ENCODE measurements around the gene VPS13D. TPM values are rescaled to one million over a fixed set of nuclear protein-coding genes. Genes with fewer than 3 reads are reported as not detected.

Gene VPS13D
- total and polyA plus RNA-seq, 11 donors, result 32.1 to 301 (median 90.7) TPM

GRCh38 chr1:12525311-12526181, 295.7 kb downstream of the VPS13D start:
- ATAC-seq, result peak in 3 of 4 donors; percentile 26 to 63 (median 53)
- intact Hi-C loops (cut with DNase I), result no loop called here
- no peaks in the 10 kb centered on the region for H3K27me3 ChIP-seq

GRCh38 chr1:12527564-12527963, 297.7 kb downstream of the VPS13D start:
- peak in 1 of 4 donors; percentile 19 for ATAC-seq
- H3K4me3 ChIP-seq, result no peak overlapping the region
- no peak overlapping the region for H3K27ac ChIP-seq
- H3K27me3 ChIP-seq, result no peaks in the 10 kb centered on the region
- H3K9me3 ChIP-seq, result no peaks in the 10 kb centered on the region
- no peaks in the 10 kb centered on the region for H3K36me3 ChIP-seq
- H3K4me1 ChIP-seq, result peaks cover 0 to 20% (median 0%) of the 10 kb centered on the region in 12 donors
- TF ChIP-seq, protein P1, sequence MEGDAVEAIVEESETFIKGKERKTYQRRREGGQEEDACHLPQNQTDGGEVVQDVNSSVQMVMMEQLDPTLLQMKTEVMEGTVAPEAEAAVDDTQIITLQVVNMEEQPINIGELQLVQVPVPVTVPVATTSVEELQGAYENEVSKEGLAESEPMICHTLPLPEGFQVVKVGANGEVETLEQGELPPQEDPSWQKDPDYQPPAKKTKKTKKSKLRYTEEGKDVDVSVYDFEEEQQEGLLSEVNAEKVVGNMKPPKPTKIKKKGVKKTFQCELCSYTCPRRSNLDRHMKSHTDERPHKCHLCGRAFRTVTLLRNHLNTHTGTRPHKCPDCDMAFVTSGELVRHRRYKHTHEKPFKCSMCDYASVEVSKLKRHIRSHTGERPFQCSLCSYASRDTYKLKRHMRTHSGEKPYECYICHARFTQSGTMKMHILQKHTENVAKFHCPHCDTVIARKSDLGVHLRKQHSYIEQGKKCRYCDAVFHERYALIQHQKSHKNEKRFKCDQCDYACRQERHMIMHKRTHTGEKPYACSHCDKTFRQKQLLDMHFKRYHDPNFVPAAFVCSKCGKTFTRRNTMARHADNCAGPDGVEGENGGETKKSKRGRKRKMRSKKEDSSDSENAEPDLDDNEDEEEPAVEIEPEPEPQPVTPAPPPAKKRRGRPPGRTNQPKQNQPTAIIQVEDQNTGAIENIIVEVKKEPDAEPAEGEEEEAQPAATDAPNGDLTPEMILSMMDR (IDR thresholded peaks at IDR 0.05), result no peak
- no peak for TF ChIP-seq POLR2A (IDR thresholded peaks at IDR 0.05)
- intact Hi-C loops (cut with DNase I), result no loop called here
- DNase-seq, result no peak
- 98 to 100% (median 98%) methylated on average over 4 to 16 of the region's 16 CpGs for WGBS, 4 donors

More at GRCh38 chr1:12525311-12526181, 295.7 kb downstream of the VPS13D start:
- no peak overlapping the region for H3K27ac ChIP-seq
- WGBS, 4 donors, result 84 to 89% (median 86%) methylated on average over 12 to 13 of the region's 13 CpGs
- no peaks in the 10 kb centered on the region for H3K9me3 ChIP-seq
- peaks cover 0 to 20% (median 0%) of the 10 kb centered on the region in 12 donors for H3K4me1 ChIP-seq
- no peaks in the 10 kb centered on the region for H3K36me3 ChIP-seq
- no peak for DNase-seq
- TF ChIP-seq, protein P1 (IDR thresholded peaks at IDR 0.05), result no peak
- TF ChIP-seq POLR2A (IDR thresholded peaks at IDR 0.05), result no peak
- no peak overlapping the region for H3K4me3 ChIP-seq

GRCh38 chr1:12528021-12528852, 298.4 kb downstream of the VPS13D start:
- H3K27ac ChIP-seq, result no peak overlapping the region
- 87 to 96% (median 92%) methylated on average over 13 to 24 of the region's 24 CpGs for WGBS, 4 donors
- DNase-seq (no peak), ATAC-seq (peak in 1 of 4 donors; percentile 39)
- no peaks in the 10 kb centered on the region for H3K36me3 ChIP-seq
- no peak overlapping the region for H3K4me3 ChIP-seq
- no peak for TF ChIP-seq POLR2A (IDR thresholded peaks at IDR 0.05)
- TF ChIP-seq, protein P1 (IDR thresholded peaks at IDR 0.05), result no peak
- H3K4me1 ChIP-seq, result peaks cover 0 to 20% (median 0%) of the 10 kb centered on the region in 12 donors
- no peaks in the 10 kb centered on the region for H3K9me3 ChIP-seq
- H3K27me3 ChIP-seq, result no peaks in the 10 kb centered on the region
- intact Hi-C loops (cut with DNase I), result no loop called here
